HG03060 (cell line): ENCODE measurements around the gene IGSF3.
"Not testable (repeated sequence)": the region's sequence is repeated elsewhere in the genome, so short reads cannot be mapped to it uniquely, and the experiment has no call there.

Experiments used
- ATAC-seq: cut with Tn5 transposase; IDR thresholded peaks from one replicate; pipeline ENCODE4 v1.9.1; 2021; ENCODE audit warnings: low read depth, moderate number of reproducible peaks; ENCODE audit not compliant: unreplicated experiment

The IGSF3 gene

GRCh38 chr1:116562465-116562864, 105.1 kb downstream of the IGSF3 start:
- not testable (repeated sequence) for ATAC-seq

DNA sequence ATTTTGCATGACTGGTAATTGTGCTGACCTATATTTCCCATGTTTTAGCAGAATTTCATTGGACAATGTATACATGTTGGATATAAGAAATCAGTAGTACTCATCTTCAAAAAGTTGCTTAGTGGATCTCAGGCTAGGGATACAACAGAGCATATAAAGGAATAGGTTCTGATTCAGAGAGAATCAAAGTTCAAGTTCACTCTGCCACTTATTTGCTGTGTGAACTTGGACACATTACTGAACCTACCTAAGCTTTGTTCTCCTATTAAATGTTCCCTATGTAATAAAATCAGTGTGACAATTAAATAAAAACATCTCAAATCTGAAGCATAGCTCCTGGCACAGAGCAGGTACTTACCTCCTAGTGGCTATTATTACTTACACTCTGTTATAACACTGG, 106.0 kb downstream of the IGSF3 start:
- ATAC-seq = no peak

DNA sequence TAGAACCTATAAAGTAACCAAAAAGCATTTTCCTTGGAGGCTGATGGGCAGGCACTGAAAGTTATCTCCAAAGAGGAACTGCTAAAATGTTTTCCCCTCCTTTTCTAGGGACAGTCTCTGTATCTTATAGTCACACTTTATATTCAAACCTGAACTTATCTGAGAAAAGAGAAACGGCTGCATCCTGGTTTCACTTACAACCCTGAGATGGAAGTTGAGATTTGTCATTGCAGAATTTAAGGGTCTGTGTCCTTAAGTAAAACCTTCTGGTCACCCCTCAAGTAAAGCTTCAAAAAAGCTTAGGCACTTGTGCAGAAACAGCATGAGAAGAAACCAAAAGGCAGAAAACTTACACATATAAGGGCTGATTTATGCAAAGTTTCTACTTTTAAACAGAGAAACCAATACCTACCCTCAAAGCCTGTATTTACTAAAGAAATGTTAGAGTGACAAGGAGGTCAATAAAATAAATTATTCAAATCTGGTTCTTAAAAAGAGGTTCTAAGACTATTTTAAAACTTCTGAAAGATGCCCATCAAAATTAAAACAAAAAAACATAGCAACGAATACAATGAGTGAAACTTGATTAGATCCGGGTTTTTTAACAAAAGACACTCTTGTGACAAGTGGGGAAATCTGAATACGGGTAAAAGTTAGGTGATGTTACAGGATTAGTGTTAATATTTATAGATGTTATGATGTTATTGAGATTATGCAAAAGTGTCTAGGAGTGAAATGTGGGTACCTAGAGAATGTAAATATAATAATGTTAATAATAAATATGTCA, 106.6 kb downstream of the IGSF3 start:
- no peak for ATAC-seq

DNA sequence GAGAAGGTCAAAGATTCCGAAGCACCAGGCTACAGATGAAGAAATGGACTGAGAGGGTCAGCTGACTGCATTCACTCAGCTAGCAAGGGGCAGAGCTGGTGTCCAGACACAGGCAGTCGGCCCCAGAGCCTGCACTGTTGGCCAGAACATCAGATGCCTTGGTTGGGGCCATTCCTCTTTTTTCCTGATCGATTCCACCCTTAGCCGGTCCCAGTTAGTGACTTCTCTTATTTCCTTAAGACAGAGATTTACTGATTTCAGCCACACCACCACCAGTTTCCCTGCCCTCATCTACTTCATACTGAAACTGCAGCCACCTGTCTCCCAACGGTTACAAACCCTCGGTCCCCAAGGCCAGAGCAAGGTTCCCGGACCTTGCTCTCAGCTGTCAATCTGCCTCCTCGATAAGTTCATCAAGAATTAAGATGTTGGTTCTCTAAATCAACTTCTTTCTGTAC, 108.2 kb downstream of the IGSF3 start:
- no peak for ATAC-seq

DNA sequence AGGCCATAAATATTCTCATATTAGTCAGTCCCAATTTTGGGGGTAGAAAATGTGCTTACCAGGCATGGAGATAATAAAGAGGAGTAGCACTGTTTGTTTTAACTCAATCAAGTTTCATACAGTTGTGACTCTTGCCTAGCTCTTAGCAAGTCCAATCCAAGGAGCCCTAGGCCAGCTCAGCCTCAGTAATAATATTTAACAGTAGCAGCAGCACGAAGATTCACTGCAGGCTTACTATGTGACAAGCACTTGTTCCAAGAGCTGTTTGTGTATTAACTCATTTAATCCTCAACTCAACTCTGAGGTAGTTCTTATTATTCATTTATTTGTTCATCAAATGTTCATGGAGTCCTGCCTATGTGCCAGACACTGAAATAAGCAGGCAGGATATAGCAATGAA, 109.0 kb downstream of the IGSF3 start:
- no peak for ATAC-seq

GRCh38 chr1:116558140-116558549, 109.4 kb downstream of the IGSF3 start:
- no peak for ATAC-seq

- no peak for ATAC-seq
These were observed 110.1 kb downstream of the IGSF3 start for GRCh38 chr1:116557323-116557878.

DNA sequence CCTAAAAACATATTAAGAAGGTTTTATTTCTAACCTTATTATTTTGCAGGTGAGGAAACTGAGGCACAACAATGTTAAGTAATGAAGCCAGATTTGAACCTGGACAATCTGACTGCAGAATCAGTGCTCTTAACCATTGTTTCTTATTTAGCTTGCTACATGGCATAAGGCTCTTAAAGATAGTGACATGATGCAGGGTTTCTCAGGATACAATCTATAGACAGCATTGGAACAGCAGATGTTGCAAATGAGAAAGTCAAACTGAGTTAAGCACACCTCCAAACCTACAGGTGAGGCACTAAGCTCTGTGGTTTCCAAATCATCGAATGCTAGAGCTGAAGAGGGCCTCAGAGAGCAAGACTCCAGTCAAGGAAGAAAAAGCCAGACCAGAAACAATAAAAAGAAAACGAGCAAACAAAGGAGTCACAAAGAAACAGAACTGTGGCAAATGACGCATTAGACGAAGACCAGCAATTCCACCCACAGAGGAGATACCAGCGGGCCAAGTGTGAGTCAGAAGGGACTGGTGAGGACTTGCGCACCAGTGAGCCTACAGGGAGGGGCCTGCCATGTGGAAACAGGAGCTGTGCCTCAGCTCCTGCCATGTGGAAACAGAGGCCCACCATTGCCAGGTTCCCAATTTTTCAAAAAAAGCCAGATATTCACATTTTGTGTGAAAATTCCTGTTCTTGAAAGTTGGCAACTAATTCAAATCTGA, 111.1 kb downstream of the IGSF3 start:
- peak; percentile 52 for ATAC-seq

DNA sequence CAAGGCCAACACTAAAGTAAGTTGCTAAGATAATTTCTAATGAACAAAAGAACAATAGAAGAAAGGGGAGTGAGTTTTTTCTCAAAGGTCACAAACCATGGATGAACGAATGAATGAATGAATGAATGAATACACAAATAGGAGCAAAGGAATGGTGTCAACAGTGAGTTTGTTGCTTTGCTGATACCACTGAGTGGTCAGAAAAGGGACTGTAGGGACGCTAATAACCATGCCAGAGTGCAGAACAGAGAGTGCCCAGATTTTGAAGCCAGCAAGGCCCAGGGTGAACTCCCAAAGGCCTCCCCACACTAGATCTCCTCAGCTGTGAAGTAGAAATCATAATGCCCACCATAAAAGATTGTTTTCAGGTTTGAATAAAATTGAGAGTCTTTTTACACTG, 112.6 kb downstream of the IGSF3 start:
- ATAC-seq = no peak

- ATAC-seq = no peak
These were observed 114.0 kb downstream of the IGSF3 start for GRCh38 chr1:116553386-116554115.

- no peak for ATAC-seq
These were observed 121.1 kb downstream of the IGSF3 start for GRCh38 chr1:116546354-116546977.

DNA sequence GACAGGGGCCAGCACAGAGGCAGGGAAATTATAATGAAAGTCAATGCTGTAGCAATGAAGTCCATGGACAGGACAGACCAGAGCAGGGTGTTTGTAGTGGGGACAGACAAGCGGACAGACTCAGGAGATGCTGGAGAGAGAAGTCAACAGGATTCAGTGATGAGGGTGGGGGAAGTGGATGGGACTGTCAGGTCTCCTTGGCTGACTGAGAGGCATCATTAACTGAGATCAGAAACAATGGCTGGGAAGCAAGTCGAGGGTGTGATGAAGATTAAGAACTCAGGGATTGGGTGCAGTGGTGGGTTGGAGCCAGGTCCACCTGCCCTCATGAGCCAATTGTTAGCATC, 122.2 kb downstream of the IGSF3 start:
- no peak for ATAC-seq

GRCh38 chr1:116544588-116545358, 122.8 kb downstream of the IGSF3 start:
- ATAC-seq = no peak

DNA sequence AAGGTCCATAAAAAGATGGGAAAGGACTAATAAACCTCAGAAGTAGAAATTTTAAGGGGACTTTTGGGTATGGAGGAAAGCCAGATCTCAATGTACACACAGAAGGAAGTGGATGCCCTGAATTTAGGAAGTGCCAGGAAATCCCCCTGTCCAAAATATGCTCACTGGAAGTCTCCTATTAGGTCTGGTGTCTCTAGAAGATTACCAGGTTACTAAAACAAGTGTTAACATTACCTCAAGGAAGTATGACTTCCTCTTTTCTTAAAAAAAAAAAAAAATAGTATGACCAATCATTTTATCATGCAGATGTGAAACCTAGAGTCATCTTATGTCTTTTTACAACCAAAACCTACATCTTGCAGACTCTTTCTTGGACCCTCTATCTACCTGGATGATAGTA, 127.4 kb downstream of the IGSF3 start:
- ATAC-seq = peak; percentile 52

DNA sequence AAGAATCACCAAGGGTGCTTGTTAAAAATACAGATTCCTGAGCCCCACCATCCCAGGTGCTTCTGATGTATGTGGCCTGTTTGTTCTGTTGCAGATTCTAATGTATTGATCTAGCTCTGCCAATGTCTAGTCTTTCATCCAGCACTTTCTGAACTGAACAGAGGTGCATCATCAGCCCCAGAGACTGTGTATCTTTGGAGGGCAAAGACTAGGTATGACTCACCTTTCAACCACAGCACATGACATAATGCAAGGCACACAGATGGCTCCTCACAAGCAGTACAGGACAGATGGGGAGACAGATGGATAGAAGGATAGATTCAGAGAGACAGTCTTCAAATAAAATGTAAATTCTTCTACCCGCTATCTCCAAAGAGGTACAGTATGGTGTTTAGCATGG, 129.0 kb downstream of the IGSF3 start:
- peak; percentile 86 for ATAC-seq

DNA sequence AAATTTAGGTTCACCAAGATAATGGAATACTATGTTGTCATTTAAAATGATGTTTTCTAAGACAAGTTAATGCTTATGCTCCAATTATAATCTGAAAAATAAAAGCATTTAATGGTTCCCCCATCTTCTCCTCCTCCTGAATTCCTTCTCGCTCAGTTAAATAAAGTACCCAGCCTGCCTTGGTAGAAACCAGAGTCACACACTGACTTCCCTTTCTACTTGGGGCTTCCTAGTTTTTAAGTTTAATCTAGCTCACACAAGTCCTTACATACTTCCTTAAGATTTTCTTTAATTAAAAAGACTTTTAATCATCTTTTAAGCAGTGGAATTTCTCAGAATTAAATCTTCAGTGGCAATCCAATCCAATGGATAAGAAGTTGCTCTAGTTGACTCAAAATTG, 129.6 kb downstream of the IGSF3 start:
- no peak for ATAC-seq

GRCh38 chr1:116537040-116537831, 130.3 kb downstream of the IGSF3 start:
- no peak for ATAC-seq

DNA sequence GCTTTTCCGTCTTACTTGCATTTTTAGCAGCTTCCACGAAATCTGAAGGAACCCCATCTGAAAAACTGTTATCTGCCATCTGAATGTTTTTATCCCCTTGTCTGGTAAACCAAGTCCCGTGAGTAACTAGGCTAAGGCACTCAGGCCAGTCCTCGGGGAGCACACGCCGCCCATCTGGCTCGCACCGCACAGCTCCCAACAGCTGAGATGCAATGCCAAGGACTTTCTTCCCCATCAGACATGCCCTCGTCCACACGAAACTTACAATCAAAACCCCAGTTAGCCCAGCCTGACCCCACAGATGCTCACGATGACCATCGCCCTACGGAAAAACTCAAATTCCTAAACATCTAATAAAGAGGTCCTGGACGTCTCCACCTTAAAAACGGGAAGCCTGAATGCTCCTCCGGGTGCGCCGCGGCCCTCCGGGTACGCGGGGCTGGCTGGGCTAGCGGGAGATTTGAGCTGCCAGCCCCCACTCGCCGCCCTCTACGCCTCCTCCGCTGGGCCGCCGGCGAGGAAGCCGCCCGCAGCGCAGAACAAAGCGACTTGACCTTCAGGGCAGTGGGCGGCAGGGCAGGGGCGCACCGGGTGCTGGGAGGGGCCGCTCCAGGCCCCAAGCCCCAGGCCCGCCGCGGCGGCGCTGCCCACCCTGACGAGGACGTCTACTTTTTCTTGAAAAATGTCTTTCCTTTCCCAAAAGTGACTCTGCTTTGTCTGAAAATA, 133.4 kb downstream of the IGSF3 start:
- ATAC-seq = no peak
